HG03457 (cell line): ENCODE results near the gene OR8J1.
"Not testable (repeated sequence)": the region's sequence is repeated elsewhere in the genome, so short reads cannot be mapped to it uniquely, and the experiment has no call there.

Experiments
- ATAC-seq: cut with Tn5 transposase; IDR thresholded peaks from one replicate; pipeline ENCODE4 v1.9.1; 2021; ENCODE audit warnings: moderate number of reproducible peaks; ENCODE audit not compliant: unreplicated experiment

OR8J1 gene

DNA sequence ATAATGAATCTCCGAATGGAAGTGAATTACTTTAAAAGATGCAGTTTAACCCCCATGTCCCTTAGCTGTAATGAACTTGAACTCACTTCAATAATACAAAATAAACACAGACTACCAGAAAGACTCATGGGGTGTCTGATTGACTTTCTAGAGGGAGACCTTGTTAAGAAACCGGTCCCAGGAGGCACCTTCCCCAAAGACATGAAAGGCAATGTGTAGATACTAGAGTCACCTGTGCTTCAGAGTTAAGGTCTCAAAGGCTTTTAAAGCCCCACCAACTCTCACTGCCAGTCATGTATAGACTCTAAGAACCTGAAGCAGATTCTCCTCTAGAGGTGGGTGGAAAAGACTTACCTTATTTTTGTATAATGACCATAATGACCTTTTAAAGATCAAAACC lies at the start of gene OR8J1:
OR8J1 (plus strand) TSS at position 301 of the 400 bp plus-strand sequence. CDS start 5,956 bp downstream, outside the sequence.
- ATAC-seq = no peak

GRCh38 chr11:56307836-56308235 lies 46.3 kb upstream of the OR8J1 start:
- ATAC-seq = no peak

GRCh38 chr11:56314844-56315243 lies 39.2 kb upstream of the OR8J1 start, which contains the start of gene OR8K3:
OR8K3 (plus strand) TSS chr11:56315144; CDS start chr11:56318307, 3,163 bp downstream.
- ATAC-seq = no peak

GRCh38 chr11:56331861-56332491 lies 22.1 kb upstream of the OR8J1 start:
- no peak for ATAC-seq

GRCh38 chr11:56333156-56333555 lies 20.9 kb upstream of the OR8J1 start:
- no peak for ATAC-seq

DNA sequence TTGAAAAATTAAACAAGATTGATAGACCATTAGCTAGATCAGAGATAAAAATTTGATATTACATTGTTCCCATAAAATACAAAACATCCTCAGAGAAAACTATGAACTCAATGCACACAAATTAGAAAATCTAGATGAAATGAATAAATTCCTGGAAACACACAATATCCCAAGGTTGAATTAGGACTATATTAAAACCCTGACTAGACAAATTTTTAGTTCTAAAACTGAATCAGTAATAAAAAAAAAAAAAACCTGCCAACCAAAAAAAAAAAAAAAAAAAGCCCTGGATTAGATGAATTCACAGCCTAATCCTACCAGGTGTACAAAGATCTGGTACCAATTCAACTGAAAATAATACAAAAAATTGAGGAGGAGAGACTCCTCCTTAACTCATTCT lies 13.8 kb upstream of the OR8J1 start:
- ATAC-seq = no peak

DNA sequence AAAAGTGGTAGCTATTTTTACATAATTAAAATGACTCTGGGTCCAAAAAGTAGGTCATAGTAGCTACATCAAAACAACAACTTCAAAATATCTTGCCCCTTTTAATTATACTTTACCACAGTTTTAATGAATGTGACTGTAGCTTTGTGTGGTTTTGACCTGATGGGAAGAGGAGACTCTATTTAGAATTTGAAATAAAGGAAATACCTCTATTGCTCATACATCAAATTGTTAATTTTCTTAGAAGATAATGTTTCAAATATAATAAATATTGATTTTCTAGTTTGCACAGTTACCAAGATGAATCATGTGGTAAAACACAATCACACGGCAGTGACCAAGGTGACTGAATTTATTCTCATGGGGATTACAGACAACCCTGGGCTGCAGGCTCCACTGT lies 8.4 kb upstream of the OR8J1 start, which contains the start of gene OR8K1:
OR8K1 (plus strand) TSS at position 301 of the 400 bp plus-strand sequence; CDS start at position 301, 0 bp downstream.
- no peak for ATAC-seq

DNA sequence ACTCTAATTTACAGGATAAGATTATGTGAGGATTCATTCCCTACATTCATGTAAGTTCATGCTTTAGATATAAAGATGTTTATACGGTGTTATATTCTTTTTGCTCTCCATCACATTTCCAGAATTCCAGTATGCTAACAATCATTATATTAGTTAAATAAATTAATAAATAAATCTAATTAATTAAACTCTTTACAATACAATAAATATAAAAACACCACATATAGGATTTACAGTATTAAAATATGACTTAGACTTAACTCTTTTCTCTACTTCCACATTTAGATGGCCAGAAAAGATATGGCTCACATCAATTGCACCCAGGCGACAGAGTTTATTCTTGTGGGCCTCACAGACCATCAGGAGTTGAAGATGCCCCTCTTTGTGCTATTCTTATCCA lies 21.2 kb downstream of the OR8J1 start, which contains the start of gene OR8U1:
OR8U1 (plus strand) TSS at position 301 of the 400 bp plus-strand sequence; CDS start at position 301, 0 bp downstream.
- ATAC-seq = no peak

DNA sequence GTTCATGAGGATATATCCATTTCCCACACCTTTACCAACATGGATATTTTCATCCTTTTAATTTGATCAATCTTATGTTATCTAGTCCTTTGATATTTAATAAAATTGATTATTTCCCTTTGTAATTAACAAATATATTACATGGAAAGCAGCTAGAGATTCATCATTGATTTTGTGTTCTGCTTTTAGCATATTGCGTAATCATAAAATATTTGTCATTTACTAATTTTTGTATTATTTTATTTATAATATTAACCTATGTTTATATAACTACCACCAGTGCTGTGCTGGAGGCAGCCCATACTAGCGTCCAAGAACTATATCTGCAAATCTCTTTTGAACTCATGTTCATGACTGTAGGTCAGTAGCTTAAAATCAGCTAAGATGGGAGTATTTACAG lies 26.0 kb downstream of the OR8J1 start:
- ATAC-seq = no peak

- ATAC-seq = no peak
Measured at GRCh38 chr11:56394381-56394780, 40.3 kb downstream of the OR8J1 start.

GRCh38 chr11:56396047-56396446 lies 42.0 kb downstream of the OR8J1 start:
- ATAC-seq = no peak

GRCh38 chr11:56401858-56402461 lies 47.9 kb downstream of the OR8J1 start:
- not testable (repeated sequence) for ATAC-seq

DNA sequence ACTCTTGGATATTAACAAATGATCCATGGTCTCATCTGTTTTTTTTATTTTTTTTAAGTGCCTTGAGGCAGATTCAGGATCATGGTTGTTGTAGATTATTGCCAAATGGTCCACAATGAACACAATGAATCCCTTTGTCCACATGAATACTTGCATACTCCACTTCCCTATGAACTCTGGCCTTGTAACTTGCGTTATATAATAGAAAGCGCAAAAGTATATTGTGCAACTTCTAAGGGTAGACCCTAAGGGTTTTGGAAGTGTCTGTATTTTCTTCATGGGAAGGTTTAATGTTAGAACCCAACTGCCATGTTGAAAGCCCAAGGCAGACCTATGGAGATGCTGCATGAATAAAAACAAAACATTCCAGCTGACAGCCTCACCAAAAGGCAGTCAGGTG lies 50.3 kb downstream of the OR8J1 start:
- no peak for ATAC-seq

GRCh38 chr11:56410801-56411200 lies 56.7 kb downstream of the OR8J1 start:
- ATAC-seq = no peak
